Neuron (in vitro differentiated cells): Measurements from ENCODE around the gene PDE3B.
"Not testable (repeated sequence)": the region's sequence is repeated elsewhere in the genome, so short reads cannot be mapped to it uniquely, and the experiment has no call there.

ENCODE experiments used
- H2AFZ ChIP-seq: one replicate; pipeline ENCODE4 v1.6.1; 2013; ENCODE audit warnings: low read depth, mild to moderate bottlenecking, inconsistent platforms, low read length, moderate library complexity
- H3K27me3 ChIP-seq: one replicate; pipeline ENCODE4 v1.6.1; 2013; ENCODE audit warnings: low read length; ENCODE audit not compliant: insufficient read depth
- H3K36me3 ChIP-seq: one replicate; pipeline ENCODE4 v1.6.1; 2013; ENCODE audit warnings: low read length; ENCODE audit not compliant: insufficient read depth
- H3K4me1 ChIP-seq: one replicate; pipeline ENCODE4 v1.6.1; 2013; ENCODE audit warnings: low read length; ENCODE audit not compliant: insufficient read depth
- H3K4me3 ChIP-seq: 2 replicates; pipeline ENCODE4 v1.5.1; 2013; ENCODE audit warnings: mild to moderate bottlenecking, low read length, moderate library complexity
- H3K9me3 ChIP-seq: one replicate; pipeline ENCODE4 v1.6.1; 2013; ENCODE audit warnings: low read length

Gene PDE3B

DNA sequence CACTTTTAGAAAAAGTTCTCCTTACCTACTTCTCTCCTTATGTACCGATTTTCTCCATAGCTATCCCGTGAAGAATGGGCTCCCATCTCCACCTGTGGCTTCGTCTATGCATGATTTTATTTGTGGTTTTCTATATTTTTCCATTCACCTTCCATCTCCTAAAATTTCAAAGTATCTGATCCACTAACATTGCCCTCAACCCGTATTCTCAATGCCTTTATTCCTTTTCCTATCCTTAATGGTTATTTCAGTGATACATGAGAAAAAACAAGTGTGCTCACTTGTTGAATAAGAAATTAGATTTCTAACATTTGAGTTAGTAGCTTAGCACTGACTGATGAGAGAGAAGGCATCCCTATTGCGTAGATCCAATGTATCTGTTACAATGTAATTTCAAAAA, 231.6 kb downstream of the PDE3B start:
- Histone ChIP-seq H3K36me3 (peaks cover 12% of the 10 kb centered on the region), H3K27me3 (no peaks in the 10 kb centered on the region), H3K4me3 (no peak overlapping the region), H3K9me3 (no peaks in the 10 kb centered on the region), H2AFZ (no peak overlapping the region), H3K4me1 (no peaks in the 10 kb centered on the region)

DNA sequence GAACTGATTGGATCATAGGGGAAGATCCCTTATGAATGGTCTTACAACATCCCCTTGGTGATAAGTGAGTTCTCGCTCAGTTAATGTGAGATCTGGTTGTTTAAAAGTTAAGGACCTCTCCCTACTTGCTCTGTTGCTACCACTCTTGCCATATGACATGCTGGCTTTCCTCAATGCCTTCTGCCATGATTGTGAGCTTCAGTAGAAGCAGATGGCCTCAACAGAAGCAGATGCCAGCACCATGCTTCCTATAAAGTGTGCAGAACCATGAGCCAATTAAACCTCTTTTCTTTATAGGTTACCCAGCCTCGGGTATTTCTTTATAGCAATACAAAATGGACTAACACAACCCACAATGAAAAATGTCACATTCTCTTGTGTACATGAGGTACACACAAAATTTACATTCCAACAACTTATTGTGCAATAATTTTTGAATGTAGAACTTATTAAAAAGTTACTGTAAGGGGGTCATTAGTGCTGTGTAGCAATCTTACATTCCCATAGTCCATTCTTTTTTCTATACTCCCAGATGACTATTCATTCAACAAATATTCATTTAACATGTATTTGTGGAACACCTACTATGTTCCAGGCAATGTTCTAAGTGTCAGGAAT, 238.1 kb downstream of the PDE3B start:
- H3K4me3 ChIP-seq: no peak overlapping the region
- H2AFZ ChIP-seq: no peak overlapping the region
- no peaks in the 10 kb centered on the region for H3K4me1 ChIP-seq
- H3K36me3 ChIP-seq: peaks cover 12% of the 10 kb centered on the region
- no peaks in the 10 kb centered on the region for H3K27me3 ChIP-seq
- H3K9me3 ChIP-seq: peaks cover 3% of the 10 kb centered on the region

DNA sequence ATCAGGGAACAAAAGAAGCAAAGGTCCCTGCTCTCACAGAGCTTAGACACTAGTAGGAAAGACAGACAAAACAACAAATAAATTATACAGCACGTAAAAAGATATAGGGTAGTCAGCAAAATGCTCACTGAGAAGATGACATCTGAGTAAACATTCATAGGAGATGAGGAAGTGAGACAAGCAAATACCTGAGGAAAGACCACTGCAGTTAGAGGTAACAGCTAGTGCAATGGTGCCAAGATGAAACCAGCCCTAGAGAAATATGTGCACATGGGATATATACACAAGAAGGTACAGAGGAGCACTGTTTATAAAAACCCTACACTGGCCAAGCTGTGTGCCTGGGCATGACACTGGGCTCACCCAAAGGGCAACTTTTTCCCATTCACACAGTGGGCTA, 238.6 kb downstream of the PDE3B start:
- Histone ChIP-seq H3K9me3 (peaks cover 3% of the 10 kb centered on the region), H2AFZ (no peak overlapping the region), H3K27me3 (no peaks in the 10 kb centered on the region), H3K4me1 (no peaks in the 10 kb centered on the region), H3K4me3 (no peak overlapping the region), H3K36me3 (peaks cover 8% of the 10 kb centered on the region)

DNA sequence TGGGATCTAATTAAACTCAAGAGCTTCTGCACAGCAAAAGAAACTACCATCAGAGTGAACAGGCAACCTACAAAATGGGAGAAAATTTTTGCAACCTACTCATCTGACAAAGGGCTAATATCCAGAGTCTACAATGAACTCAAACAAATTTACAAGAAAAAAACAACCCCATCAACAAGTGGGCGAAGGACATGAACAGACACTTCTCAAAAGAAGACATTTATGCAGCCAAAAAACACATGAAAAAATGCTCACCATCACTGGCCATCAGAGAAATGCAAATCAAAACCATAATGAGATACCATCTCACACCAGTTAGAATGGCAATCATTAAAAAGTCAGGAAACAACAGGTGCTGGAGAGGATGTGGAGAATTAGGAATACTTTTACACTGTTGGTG, 240.1 kb downstream of the PDE3B start:
- H3K36me3 ChIP-seq, H3K9me3 ChIP-seq, H3K27me3 ChIP-seq, H2AFZ ChIP-seq, H3K4me1 ChIP-seq, H3K4me3 ChIP-seq: not testable (repeated sequence)

DNA sequence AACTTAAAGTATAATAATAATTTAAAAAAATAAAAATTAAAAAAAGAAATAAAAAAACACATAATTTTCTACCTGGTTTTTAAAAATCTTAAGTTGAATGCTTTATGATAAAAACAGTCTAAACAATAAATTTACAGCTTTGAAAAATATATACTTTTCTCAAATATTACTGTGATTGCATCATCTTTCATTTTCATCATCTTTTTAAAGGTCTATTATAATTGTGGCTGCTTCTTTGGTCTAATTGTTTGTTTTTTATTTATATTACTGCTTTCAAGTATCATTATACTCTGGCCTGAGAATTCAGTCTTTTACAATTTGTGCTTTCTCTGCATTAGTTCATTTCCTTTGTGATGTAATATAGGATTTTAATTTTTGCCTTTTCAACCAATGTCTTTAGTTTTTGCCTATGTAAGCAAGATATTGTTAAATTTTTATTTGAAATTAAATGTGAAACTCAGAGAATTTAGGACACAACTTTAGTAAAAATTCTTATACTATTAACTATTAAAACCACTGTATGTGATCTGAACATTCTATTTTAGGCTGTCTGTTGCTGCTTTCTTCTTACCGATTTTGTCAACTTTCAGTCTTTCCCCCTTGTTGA, 241.2 kb downstream of the PDE3B start:
- Histone ChIP-seq H3K36me3 (peaks cover 5% of the 10 kb centered on the region), H3K9me3 (peaks cover 3% of the 10 kb centered on the region), H3K27me3 (no peaks in the 10 kb centered on the region), H3K4me1 (no peaks in the 10 kb centered on the region), H2AFZ (no peak overlapping the region), H3K4me3 (no peak overlapping the region)

DNA sequence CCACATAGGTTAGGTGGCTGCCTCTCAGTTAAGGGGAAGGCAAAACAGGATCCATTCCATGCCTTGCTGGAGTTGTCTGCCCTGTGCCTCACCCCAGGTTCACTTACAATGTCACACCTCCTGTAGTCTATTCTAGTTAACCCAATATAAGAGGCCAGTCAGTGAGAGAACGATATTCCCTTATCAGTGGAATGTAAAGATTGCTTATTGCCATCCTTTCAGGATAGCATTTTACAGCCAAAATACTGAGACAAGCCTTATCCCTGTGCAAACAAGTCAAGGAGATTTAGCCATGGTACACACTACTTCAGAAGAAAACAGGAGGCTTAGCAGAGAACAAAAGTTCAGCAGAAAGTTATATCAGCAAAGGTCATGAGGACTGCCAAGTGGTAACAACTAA, 242.9 kb downstream of the PDE3B start:
- Histone ChIP-seq H3K4me3 (no peak overlapping the region), H3K4me1 (peaks cover 3% of the 10 kb centered on the region), H3K27me3 (no peaks in the 10 kb centered on the region), H2AFZ (no peak overlapping the region), H3K9me3 (peaks cover 3% of the 10 kb centered on the region), H3K36me3 (peaks cover 3% of the 10 kb centered on the region)

DNA sequence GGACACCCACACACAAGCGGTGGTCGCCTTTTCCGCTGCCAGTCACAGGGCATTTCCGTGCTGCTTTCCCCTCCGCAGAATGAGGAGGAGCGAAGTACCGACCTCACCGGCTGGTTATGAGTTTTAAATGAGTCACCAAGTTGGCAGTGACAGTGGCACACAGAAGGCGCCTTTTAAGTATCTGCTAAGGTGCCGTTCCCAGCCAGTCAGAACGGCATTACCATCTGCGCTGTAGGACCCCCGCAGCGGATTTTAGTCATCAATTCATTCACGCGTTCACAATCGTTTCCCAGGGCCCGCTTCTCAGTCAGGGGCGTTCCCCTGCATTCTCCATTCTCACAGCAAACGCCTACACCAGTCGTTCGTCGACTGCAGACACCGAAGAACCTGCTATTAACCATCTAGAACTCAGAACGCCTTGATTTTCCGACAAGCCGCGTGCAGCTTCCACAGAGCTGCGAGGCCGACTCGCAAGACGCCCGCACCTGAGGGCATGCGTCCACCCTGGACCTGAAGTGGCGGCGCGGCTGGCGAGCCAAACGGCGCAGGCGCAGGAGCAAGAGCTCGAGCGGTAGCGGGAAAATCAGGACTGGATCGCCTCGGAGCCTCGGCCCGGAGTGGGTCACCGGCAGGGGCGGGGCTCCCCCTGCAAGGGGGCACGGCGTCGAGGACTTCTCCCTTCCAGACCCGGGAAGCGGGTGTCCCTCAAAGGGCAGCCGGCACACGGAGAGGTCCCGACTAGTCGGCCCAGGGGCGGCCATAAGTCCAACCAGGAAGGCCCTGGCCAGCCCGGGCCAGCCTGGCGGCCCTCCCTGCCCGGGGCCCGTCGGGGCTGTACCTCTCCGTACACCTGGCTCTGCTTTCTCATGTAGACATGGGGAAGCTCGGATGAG, 247.8 kb downstream of the PDE3B start:
- Histone ChIP-seq H3K4me1 (peaks cover 3% of the 10 kb centered on the region), H3K9me3 (peaks cover 2% of the 10 kb centered on the region), H3K27me3 (no peaks in the 10 kb centered on the region), H3K36me3 (no peaks in the 10 kb centered on the region), H3K4me3 (peak overlapping the region; percentile 82), H2AFZ (peak overlapping the region; percentile 91)

DNA sequence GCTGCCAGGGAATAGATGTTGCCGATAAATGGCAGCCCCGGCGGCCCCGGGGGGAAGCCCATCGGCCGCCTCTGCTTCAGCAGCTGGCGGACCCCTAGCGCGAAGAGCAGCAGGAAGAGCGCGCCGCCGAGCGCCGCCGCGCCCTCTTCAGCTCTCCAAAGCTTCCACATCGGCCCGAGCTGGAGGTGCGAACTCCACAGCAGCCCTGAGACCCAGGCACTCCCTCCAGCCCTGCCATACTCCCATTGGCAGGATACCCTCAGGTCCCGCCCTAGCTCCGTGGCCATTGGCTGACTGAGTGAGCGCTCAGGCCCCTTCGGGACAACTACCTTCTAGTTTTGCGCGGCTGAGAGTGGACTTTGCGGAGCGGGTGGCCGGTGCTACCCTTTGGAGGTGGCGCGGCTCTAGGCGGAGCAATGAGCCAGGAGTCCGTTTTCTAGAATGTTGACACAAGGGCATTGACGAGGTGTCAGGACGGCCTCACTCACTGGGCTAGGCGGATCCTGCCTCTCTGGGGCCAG, 248.5 kb downstream of the PDE3B start, which contains the start of gene CYP2R1:
TSS of gene CYP2R1 (minus strand) at position 196 of the 521 bp plus-strand sequence. CDS start at position 170, 26 bp downstream.
- H3K36me3 ChIP-seq: no peaks in the 10 kb centered on the region
- H3K9me3 ChIP-seq: peaks cover 2% of the 10 kb centered on the region
- H3K27me3 ChIP-seq: no peaks in the 10 kb centered on the region
- peak within 1 kb of the TSS; percentile 91 for H2AFZ ChIP-seq
- peak within 1 kb of the TSS; percentile 82 for H3K4me3 ChIP-seq
- H3K4me1 ChIP-seq: peaks cover 3% of the 10 kb centered on the region

DNA sequence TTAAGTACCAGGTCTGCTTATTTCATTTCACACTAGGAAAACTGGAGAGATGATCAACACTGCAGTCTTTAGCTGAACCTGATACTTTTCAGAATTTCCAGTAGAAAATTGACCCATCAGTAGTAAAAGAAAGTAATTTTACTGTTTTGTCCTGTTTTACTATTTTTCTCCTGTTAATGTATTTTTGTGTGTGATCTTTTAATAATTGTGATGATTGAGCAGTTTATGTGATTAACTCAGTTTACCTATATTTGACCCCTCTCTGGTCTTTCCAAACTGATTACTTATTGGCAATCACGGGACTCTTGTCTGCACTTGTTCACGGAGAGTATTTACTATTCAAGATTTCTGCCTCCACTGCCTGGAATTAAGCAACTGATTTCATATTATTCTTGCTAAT, 249.0 kb downstream of the PDE3B start:
- Histone ChIP-seq H3K9me3 (peaks cover 2% of the 10 kb centered on the region), H2AFZ (no peak overlapping the region), H3K4me3 (peak overlapping the region; percentile 82), H3K4me1 (peaks cover 3% of the 10 kb centered on the region), H3K27me3 (no peaks in the 10 kb centered on the region), H3K36me3 (no peaks in the 10 kb centered on the region)

DNA sequence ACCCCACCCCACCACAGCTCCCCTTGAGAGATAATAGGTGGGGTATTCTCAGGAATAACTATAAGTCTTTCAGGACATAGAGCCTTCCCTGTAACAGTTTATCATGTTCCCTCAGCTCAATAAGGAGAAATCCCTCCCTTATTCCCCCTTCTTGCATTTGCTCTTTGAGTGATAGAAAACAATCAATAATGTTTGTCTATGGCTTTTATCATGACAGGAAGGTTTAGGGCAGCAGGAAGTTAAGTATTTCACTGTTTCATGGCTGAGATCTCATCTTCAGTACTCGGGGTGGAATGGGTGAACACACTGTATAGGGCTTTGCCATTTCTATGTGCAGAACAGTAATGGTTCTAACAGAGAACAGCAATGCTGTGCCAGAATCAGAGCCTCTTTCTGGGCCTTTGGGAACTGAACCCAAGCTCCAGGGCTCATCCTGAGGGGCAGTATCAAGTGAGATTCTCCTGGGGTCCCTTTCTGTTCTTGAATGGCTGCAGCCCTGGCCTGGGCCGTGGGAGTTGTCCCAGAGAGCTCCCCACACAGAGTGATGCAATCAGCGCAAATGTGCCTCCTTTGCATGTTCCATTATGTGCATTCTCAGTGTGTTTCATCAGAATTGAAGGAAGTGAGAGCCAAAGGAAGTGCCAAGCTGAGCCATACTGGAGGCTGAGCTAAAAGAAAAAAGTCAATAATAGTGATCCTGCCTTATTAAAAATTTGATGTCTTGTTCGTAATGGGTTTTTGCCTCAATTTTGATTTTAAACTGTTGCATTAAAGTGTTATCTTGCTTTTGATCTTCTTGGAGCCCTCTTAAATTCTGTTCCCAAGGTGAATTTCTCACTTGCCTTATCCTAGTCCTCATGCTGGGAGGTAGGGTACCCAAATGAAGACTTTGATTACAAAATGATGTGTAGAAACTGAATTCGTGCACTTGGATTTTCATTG, 251.3 kb downstream of the PDE3B start:
- H3K4me1 ChIP-seq: peaks cover 3% of the 10 kb centered on the region
- no peak overlapping the region for H3K4me3 ChIP-seq
- peaks cover 2% of the 10 kb centered on the region for H3K9me3 ChIP-seq
- no peaks in the 10 kb centered on the region for H3K27me3 ChIP-seq
- no peak overlapping the region for H2AFZ ChIP-seq
- no peaks in the 10 kb centered on the region for H3K36me3 ChIP-seq

DNA sequence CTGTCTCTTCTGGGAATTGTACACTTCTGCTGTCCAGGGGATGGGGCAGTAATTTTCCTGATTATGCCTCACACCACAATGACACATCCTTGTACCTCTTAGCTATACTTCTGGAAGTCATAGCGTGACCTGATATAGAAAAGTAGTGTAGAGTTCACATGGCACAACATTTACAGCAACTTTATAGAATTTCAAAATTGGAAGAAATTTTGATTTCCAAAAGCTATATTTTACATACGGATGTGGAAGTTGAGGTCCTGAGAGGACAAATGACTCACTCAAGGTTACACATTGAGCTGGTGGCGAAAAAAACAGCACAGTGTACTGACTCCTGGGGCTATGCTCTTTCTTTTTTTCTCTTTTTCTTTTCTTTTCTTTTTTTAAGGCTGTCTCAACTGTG, 254.8 kb downstream of the PDE3B start:
- H3K4me3 ChIP-seq: no peak overlapping the region
- no peaks in the 10 kb centered on the region for H3K27me3 ChIP-seq
- H3K36me3 ChIP-seq: no peaks in the 10 kb centered on the region
- peaks cover 2% of the 10 kb centered on the region for H3K9me3 ChIP-seq
- H3K4me1 ChIP-seq: no peaks in the 10 kb centered on the region
- peak overlapping the region; percentile 39 for H2AFZ ChIP-seq

DNA sequence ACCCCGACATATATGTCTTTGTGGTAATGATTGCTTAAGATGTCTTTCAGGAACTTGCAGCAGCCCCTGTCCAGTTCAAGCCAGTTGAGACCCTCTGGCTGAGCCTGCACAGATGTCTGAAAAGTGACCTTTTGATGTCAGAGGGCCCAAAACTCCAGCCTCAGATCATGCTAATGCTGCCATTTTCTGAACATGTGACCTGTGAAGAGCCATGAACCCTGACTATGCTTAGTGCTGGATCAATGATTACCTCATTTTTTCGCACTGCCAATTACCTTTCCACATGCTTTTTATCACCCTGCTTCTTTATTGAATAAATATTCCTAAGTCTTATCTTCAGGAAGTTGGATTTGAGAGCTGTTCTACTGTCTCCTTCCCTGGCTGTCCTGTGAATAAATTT, 255.3 kb downstream of the PDE3B start:
- H3K4me1 ChIP-seq: no peaks in the 10 kb centered on the region
- no peak overlapping the region for H3K4me3 ChIP-seq
- peak overlapping the region; percentile 39 for H2AFZ ChIP-seq
- H3K36me3 ChIP-seq: no peaks in the 10 kb centered on the region
- H3K9me3 ChIP-seq: no peaks in the 10 kb centered on the region
- no peaks in the 10 kb centered on the region for H3K27me3 ChIP-seq
